HG02938 (cell line): ENCODE data around the gene IL17C.

ENCODE experiments used
- ATAC-seq: cut with Tn5 transposase; IDR thresholded peaks from one replicate; pipeline ENCODE4 v1.9.1; 2021; ENCODE audit warnings: mild to moderate bottlenecking, moderate library complexity; ENCODE audit not compliant: unreplicated experiment

Gene IL17C

GRCh38 chr16:88642881-88643643, 4.7 kb downstream of the IL17C start:
- ATAC-seq, result no peak

GRCh38 chr16:88643644-88643932, 5.2 kb downstream of the IL17C start:
- ATAC-seq, result no peak

GRCh38 chr16:88645455-88645854, 7.1 kb downstream of the IL17C start:
- ATAC-seq, result no peak

GRCh38 chr16:88645941-88646340, 7.6 kb downstream of the IL17C start:
- ATAC-seq, result no peak

- ATAC-seq, result no peak
Measured at GRCh38 chr16:88646345-88647034, 8.1 kb downstream of the IL17C start.

- ATAC-seq, result no peak
Measured at GRCh38 chr16:88647178-88648070, 9.1 kb downstream of the IL17C start.

GRCh38 chr16:88649195-88649923, 11.0 kb downstream of the IL17C start:
- no peak for ATAC-seq

GRCh38 chr16:88649924-88650748, 11.8 kb downstream of the IL17C start:
- ATAC-seq, result peak; percentile 3

- peak; percentile 63 for ATAC-seq
Measured at GRCh38 chr16:88650749-88651275, 12.4 kb downstream of the IL17C start, which contains the start of gene CYBA. TSS of gene CYBA (minus strand) at chr16:88651053. CDS start at chr16:88651013, 40 bp downstream.

GRCh38 chr16:88651276-88651988, 13.1 kb downstream of the IL17C start:
- ATAC-seq, result peak; percentile 79

GRCh38 chr16:88651989-88652761, 13.8 kb downstream of the IL17C start:
- ATAC-seq, result no peak

GRCh38 chr16:88652762-88653063, 14.3 kb downstream of the IL17C start:
- no peak for ATAC-seq

- no peak for ATAC-seq
Measured at GRCh38 chr16:88653101-88653500, 14.7 kb downstream of the IL17C start.

GRCh38 chr16:88653596-88654362, 15.4 kb downstream of the IL17C start:
- no peak for ATAC-seq

GRCh38 chr16:88654363-88655052, 16.1 kb downstream of the IL17C start:
- ATAC-seq, result no peak

GRCh38 chr16:88655053-88655732, 16.8 kb downstream of the IL17C start:
- no peak for ATAC-seq
